Measurements from ENCODE around the gene NRG3.

NRG3 gene

DNA sequence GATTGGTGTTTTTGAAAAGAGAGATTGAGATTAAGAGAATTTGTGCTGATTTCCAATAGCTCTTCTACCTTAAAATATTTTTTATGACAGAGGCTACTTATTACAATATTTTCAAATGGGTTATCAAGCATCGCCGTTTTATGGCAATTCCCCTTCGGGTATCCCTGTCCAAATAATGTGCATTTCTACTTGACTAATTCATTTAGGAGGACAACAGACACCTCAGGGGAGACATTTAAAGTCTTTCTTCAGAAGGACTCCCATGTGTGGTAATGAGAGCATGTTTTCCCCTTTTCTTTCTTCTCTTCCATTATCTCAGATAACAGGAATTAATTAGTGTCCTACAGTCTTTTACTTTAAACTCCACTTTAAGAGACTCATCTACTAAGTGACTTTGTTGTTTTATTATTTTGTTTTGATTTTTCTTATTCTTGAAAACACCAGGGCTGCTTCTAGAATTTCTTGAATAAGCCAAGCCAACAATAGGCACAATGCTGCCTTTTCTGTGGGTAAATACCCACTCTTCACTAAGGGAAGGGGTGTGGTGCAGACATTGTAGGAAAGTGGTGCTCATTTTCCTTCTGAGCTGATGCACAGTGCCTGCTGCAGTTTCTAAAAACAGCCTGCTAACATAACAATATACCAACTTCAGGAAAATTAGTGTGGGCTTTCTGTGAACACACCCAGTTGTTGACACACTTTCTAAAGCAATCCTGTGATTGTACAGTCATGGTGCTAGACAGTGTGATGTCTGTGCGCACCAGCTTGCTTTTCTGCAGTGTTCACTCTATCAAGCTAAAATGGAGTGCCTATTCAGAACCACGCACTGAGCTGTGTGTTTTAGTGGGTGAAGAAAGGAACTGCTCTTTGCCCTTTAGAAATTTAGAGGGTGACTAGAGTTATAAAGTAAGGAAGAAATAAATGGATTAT is 597.7 kb downstream of the NRG3 start:
- DNase-seq (ENCODE audit: low read depth): no peak

GRCh38 chr10:82477776-82478175 is 602.8 kb downstream of the NRG3 start:
- DNase-seq (ENCODE audit: low read depth): no peak

- DNase-seq (ENCODE audit: low read depth): no peak
Measured at GRCh38 chr10:82492647-82493046, 617.7 kb downstream of the NRG3 start.

GRCh38 chr10:82496114-82496513 is 621.1 kb downstream of the NRG3 start:
- no peak for DNase-seq (ENCODE audit: low read depth)

DNA sequence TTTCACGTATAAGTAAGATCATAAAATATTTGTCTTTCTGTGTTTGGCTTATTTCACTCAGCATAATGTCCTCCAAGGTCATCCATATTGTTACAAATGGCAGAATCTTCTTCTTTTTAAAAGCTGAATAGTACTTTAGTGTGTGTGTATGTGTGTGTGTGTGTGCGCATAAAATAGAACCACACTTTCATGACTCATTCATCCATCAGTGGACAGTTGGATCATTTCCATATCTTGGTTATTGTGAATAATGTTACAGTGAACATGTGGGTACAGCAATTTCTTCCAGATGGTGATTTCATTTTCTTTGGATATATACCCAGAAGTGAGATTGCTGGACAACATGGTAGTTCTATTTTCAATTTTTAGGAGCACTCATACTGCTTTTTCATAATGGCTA is 622.4 kb downstream of the NRG3 start:
- DNase-seq (ENCODE audit: low read depth): no peak

DNA sequence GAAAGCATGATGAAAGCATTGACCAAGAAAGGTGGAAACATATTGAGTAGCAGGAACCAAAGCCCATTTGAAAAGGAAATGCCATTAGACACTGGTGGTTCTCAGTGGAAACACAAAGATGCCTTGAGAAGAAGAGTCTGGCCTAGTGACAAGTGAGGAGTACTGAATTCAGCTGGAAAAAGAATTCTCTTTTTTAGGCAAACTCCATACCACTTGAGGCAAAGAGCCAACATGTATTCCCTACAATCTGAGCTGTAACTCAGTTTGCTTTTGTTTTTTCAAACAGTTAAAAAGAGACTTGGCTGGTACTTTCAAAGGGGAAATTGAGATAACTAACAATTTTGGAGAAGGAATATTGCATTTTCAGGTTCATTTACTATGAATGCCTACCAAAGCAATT is 624.0 kb downstream of the NRG3 start:
- no peak for DNase-seq (ENCODE audit: low read depth)

- DNase-seq (ENCODE audit: low read depth): no peak
Measured at GRCh38 chr10:82505009-82505408, 630.0 kb downstream of the NRG3 start.

- DNase-seq (ENCODE audit: low read depth): no peak
Measured at GRCh38 chr10:82506680-82507376, 631.8 kb downstream of the NRG3 start.

DNA sequence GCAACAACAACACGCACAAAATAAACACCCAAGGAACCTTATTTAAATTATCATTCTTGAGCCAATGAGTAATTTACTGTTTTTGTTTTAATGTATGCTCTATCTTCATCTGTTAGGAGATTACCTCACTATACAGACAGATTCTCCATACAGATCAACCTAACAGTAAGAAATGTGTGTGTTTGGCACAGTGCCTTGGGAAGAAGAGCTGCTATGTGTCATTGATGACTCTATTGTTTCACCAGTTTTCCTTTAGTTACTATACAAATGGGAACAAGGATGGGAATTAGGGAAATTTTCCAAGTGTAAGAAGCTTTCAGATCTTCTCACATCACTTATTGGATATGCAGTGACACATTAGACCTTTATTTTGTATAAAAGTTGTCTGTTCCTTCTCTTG is 640.3 kb downstream of the NRG3 start:
- no peak for DNase-seq (ENCODE audit: low read depth)

GRCh38 chr10:82529062-82529461 is 654.1 kb downstream of the NRG3 start:
- no peak for DNase-seq (ENCODE audit: low read depth)

- DNase-seq (ENCODE audit: low read depth): no peak
Measured at GRCh38 chr10:82535457-82535856, 660.5 kb downstream of the NRG3 start.

- DNase-seq (ENCODE audit: low read depth): no peak
Measured at GRCh38 chr10:82536668-82537067, 661.7 kb downstream of the NRG3 start.

GRCh38 chr10:82538272-82538671 is 663.3 kb downstream of the NRG3 start:
- no peak for DNase-seq (ENCODE audit: low read depth)

GRCh38 chr10:82543631-82544030 is 668.6 kb downstream of the NRG3 start:
- no peak for DNase-seq (ENCODE audit: low read depth)

GRCh38 chr10:82544377-82544776 is 669.4 kb downstream of the NRG3 start:
- DNase-seq (ENCODE audit: low read depth): no peak

GRCh38 chr10:82551506-82551905 is 676.5 kb downstream of the NRG3 start:
- no peak for DNase-seq (ENCODE audit: low read depth)

DNA sequence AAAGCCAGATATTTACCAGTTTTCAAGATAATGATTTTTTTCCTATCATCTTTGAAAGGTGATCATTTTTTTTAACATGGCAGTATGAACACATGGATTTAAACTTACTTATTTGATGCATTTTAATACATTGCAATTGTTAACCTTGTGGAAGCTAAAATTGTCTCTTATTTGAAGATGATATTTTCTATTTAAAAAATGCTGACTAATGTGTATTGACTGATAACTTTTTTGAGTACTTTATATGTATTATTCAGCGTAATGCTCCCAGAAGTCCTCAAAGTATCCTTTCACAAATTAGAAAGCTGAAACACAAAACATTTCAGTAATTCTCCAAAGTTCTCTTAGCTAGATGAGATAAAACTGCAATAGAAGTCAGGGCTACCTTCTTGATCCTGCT is 677.3 kb downstream of the NRG3 start:
- no peak for DNase-seq (ENCODE audit: low read depth)

GRCh38 chr10:82554381-82554780 is 679.4 kb downstream of the NRG3 start:
- DNase-seq (ENCODE audit: low read depth): no peak

- DNase-seq (ENCODE audit: low read depth): no peak
Measured at GRCh38 chr10:82558014-82558607, 683.1 kb downstream of the NRG3 start.

- DNase-seq (ENCODE audit: low read depth): no peak
Measured at GRCh38 chr10:82564353-82565196, 689.6 kb downstream of the NRG3 start.

DNA sequence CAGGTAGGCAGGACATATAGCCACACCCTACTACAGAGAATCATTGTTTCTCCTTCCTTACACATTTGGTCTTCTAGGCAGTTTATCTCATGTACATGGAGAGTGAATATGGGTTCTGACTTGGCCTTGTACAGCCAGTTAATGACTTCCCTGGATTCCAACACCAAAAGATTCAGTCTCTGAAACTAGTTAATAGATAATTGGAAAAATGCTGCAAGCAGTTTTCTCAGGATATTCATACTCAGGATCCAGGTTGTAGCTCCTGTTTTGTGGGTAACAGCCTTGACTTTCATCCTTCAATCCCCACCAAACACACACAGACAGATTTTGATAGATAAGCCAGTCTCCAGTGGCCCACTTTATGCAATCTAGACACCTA is 690.2 kb downstream of the NRG3 start:
- DNase-seq (ENCODE audit: low read depth): no peak

DNA sequence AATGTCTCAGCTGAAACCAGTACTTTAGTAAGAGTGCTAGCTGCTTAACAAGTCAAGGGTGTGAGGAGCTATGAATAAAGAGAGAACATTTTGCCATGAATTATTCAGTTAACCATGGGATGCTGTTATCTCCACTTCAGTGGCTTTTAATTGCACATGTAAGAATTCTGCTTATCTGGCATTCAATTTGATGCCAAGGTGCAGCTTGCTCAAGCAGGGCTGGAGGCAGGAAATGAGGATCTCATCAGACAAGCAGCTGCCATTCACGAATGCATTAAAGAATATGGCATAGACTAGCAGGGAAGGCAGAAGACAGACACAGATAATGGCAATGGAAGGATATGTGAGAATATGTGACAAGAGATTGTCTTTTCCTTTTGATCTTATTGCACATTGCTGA is 697.8 kb downstream of the NRG3 start:
- no peak for DNase-seq (ENCODE audit: low read depth)
